ENCODE results near the gene TM9SF1. TPM values are rescaled to one million over a fixed set of nuclear protein-coding genes. Genes with fewer than 3 reads are reported as not detected.

The TM9SF1 gene
- total RNA-seq, 1 experiment from 2014 or later: 41.9 TPM

- POLR2A ChIA-PET: no interaction called here
- no peaks in the 10 kb centered on the region for H3K9me3 ChIP-seq
- DNase-seq: no peak
Measured at GRCh38 chr14:24172871-24173281, 22.4 kb downstream of the TM9SF1 start.

GRCh38 chr14:24172261-24172860, 22.9 kb downstream of the TM9SF1 start:
- no peaks in the 10 kb centered on the region for H3K9me3 ChIP-seq
- intact Hi-C loops (cut with micrococcal nuclease; ENCODE audit: unreplicated experiment): no loop called here
- Mint-ChIP-seq H3K9me3 (ENCODE audit: unreplicated experiment) (no peaks in the 10 kb centered on the region), H3K27me3 (ENCODE audit: insufficient read depth, unreplicated experiment) (no peaks in the 10 kb centered on the region), H3K4me3 (ENCODE audit: unreplicated experiment) (no peak overlapping the region), H3K4me1 (ENCODE audit: low read depth, unreplicated experiment) (no peaks in the 10 kb centered on the region), H3K27ac (ENCODE audit: unreplicated experiment) (no peak overlapping the region), H3K36me3 (ENCODE audit: insufficient read depth, unreplicated experiment) (peaks cover 17% of the 10 kb centered on the region)
- H3K4me1 ChIP-seq: no peaks in the 10 kb centered on the region
- POLR2A ChIA-PET: no interaction called here
- DNase-seq: no peak
- CTCF ChIA-PET: no interaction called here
- BruUV-seq (replicated peaks): no TSS peak
- H3K36me3 ChIP-seq (ENCODE audit: control insufficient read depth, insufficient read depth, low read length): peaks cover 2% of the 10 kb centered on the region
- H3K27me3 ChIP-seq (replicated peaks; ENCODE audit: control insufficient read depth, insufficient read depth, low read length): no peaks in the 10 kb centered on the region
- TF ChIP-seq CTCF (IDR thresholded peaks at IDR 0.05; ENCODE audit: insufficient read depth in 1 of 2, low read depth in 1 of 2, low read length in 1 of 2, severe bottlenecking in 1 of 2, unreplicated experiment in 1 of 2): no peak
- H3K4me3 ChIP-seq (ENCODE audit: low read depth, low read length): no peak overlapping the region

More at GRCh38 chr14:24172871-24173281, 22.4 kb downstream of the TM9SF1 start:
- no peak for TF ChIP-seq CTCF (IDR thresholded peaks at IDR 0.05; ENCODE audit: insufficient read depth in 1 of 2, low read depth in 1 of 2, low read length in 1 of 2, severe bottlenecking in 1 of 2, unreplicated experiment in 1 of 2)
- Histone ChIP-seq H3K4me3 (ENCODE audit: low read depth, low read length) (no peak overlapping the region), H3K36me3 (ENCODE audit: control insufficient read depth, insufficient read depth, low read length) (no peaks in the 10 kb centered on the region), H3K4me1 (no peaks in the 10 kb centered on the region), H3K27me3 (replicated peaks; ENCODE audit: control insufficient read depth, insufficient read depth, low read length) (no peaks in the 10 kb centered on the region)
- CTCF ChIA-PET: no interaction called here
- Mint-ChIP-seq H3K9me3 (ENCODE audit: unreplicated experiment) (no peaks in the 10 kb centered on the region), H3K4me1 (ENCODE audit: low read depth, unreplicated experiment) (no peaks in the 10 kb centered on the region), H3K27ac (ENCODE audit: unreplicated experiment) (no peak overlapping the region), H3K4me3 (ENCODE audit: unreplicated experiment) (no peak overlapping the region), H3K36me3 (ENCODE audit: insufficient read depth, unreplicated experiment) (peaks cover 15% of the 10 kb centered on the region), H3K27me3 (ENCODE audit: insufficient read depth, unreplicated experiment) (no peaks in the 10 kb centered on the region)
- intact Hi-C loops (cut with micrococcal nuclease; ENCODE audit: unreplicated experiment): no loop called here
- no TSS peak for BruUV-seq (replicated peaks)

- Mint-ChIP-seq H3K4me3 (ENCODE audit: unreplicated experiment) (no peak within 1 kb of the TSS), H3K27ac (ENCODE audit: unreplicated experiment) (no peak within 1 kb of the TSS), H3K4me1 (ENCODE audit: low read depth, unreplicated experiment) (no peaks in the 10 kb centered on the region), H3K36me3 (ENCODE audit: insufficient read depth, unreplicated experiment) (peaks cover 11% of the 10 kb centered on the region), H3K9me3 (ENCODE audit: unreplicated experiment) (no peaks in the 10 kb centered on the region), H3K27me3 (ENCODE audit: insufficient read depth, unreplicated experiment) (no peaks in the 10 kb centered on the region)
- no peaks in the 10 kb centered on the region for H3K4me1 ChIP-seq
- no peaks in the 10 kb centered on the region for H3K9me3 ChIP-seq
- TF ChIP-seq CTCF (IDR thresholded peaks at IDR 0.05; ENCODE audit: insufficient read depth in 1 of 2, low read depth in 1 of 2, low read length in 1 of 2, severe bottlenecking in 1 of 2, unreplicated experiment in 1 of 2): no peak
- peaks cover 2% of the 10 kb centered on the region for H3K36me3 ChIP-seq (ENCODE audit: control insufficient read depth, insufficient read depth, low read length)
- no peak for DNase-seq
- BruUV-seq (replicated peaks): no TSS peak
- intact Hi-C loops (cut with micrococcal nuclease; ENCODE audit: unreplicated experiment): no loop called here
- H3K27me3 ChIP-seq (replicated peaks; ENCODE audit: control insufficient read depth, insufficient read depth, low read length): no peaks in the 10 kb centered on the region
- H3K4me3 ChIP-seq (ENCODE audit: low read depth, low read length): no peak within 1 kb of the TSS
- ChIA-PET CTCF (no interaction called here), POLR2A (interaction anchor here (0.7 kb wide), 1 partner anchor 81 kb away, joined by 7 read pairs; no protein-coding TSS in a partner anchor)
Measured at GRCh38 chr14:24171422-24172260, 23.6 kb downstream of the TM9SF1 start, which contains the start of gene REC8. REC8 (plus strand) TSS chr14:24172080; CDS start chr14:24172553, 473 bp downstream.

Measured in Caco-2 (cell line).